RWPE2 (cell line): ENCODE data around the gene C3orf52.

Experiments used
- ATAC-seq: fragments of 200-7000 bp; cut with Tn5 transposase; 3 replicates; pipeline ENCODE4 v1.9.1; 2021; ENCODE audit warnings: low read depth
- DNase-seq: peaks from one replicate; pipeline ENCODE4 v3.0.0-alpha.2; 2020; ENCODE audit warnings: low spot score
- H3K27ac ChIP-seq: fragments of 450-650 bp; 2 replicates; pipeline ENCODE4 v1.5.1; 2017; ENCODE audit warnings: mild to moderate bottlenecking; ENCODE audit not compliant: poor library complexity, severe bottlenecking
- H3K27me3 ChIP-seq: fragments of 250-450 bp; sonication (Bioruptor Pico); 2 replicates; pipeline ENCODE4 v1.5.1; 2021; ENCODE audit warnings: mild to moderate bottlenecking, moderate library complexity; ENCODE audit not compliant: insufficient read depth, poor library complexity, severe bottlenecking
- H3K36me3 ChIP-seq: fragments of 250-450 bp; sonication (Bioruptor Pico); 2 replicates; pipeline ENCODE4 v1.5.1; 2020; ENCODE audit warnings: low read depth, mild to moderate bottlenecking, moderate library complexity
- H3K4me1 ChIP-seq: fragments of 250-450 bp; sonication (Bioruptor Pico); 2 replicates; pipeline ENCODE4 v1.5.1; 2021; ENCODE audit warnings: mild to moderate bottlenecking, moderate library complexity; ENCODE audit not compliant: insufficient read depth, poor library complexity, severe bottlenecking
- H3K4me3 ChIP-seq: fragments of 250-450 bp; sonication (Bioruptor Pico); 2 replicates; pipeline ENCODE4 v1.5.1; 2021; ENCODE audit warnings: mild to moderate bottlenecking, moderate library complexity; ENCODE audit not compliant: severe bottlenecking
- H3K9me3 ChIP-seq: fragments of 250-450 bp; sonication (Bioruptor Pico); 2 replicates; pipeline ENCODE4 v1.5.1; 2021; ENCODE audit warnings: mild to moderate bottlenecking, moderate library complexity; ENCODE audit not compliant: severe bottlenecking
- TF ChIP-seq, protein P1 (sequence below): fragments of 450-650 bp; IDR thresholded peaks from one replicate; pipeline ENCODE4 v1.5.1; 2017; ENCODE audit warnings: mild to moderate bottlenecking, moderate library complexity; ENCODE audit not compliant: poor library complexity, severe bottlenecking

The C3orf52 gene

DNA sequence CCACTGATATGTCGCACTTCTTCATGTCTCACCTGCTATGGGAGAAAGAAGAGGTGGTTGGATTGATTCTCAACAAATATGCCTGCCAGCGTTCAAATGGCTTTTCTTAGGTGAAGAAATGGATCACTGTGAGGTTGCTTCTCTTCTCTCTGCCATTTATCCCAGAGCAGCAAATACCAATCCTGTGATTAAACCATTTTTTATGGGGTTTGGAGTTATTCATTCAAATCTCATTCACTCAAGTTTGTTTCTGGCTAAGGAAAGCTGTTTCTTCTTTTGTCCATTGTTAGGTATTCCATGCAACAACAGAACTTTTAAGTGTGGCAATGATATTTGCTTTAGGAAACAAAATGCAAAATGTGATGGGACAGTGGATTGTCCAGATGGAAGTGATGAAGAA lies 12.2 kb upstream of the C3orf52 start:
- no peak for DNase-seq
- no peak for ATAC-seq
- Histone ChIP-seq H3K36me3 (no peaks in the 10 kb centered on the region), H3K4me1 (peaks cover 21% of the 10 kb centered on the region), H3K27ac (peak overlapping the region; percentile 89), H3K9me3 (no peaks in the 10 kb centered on the region), H3K4me3 (no peak overlapping the region), H3K27me3 (no peaks in the 10 kb centered on the region)
- TF ChIP-seq, protein P1, sequence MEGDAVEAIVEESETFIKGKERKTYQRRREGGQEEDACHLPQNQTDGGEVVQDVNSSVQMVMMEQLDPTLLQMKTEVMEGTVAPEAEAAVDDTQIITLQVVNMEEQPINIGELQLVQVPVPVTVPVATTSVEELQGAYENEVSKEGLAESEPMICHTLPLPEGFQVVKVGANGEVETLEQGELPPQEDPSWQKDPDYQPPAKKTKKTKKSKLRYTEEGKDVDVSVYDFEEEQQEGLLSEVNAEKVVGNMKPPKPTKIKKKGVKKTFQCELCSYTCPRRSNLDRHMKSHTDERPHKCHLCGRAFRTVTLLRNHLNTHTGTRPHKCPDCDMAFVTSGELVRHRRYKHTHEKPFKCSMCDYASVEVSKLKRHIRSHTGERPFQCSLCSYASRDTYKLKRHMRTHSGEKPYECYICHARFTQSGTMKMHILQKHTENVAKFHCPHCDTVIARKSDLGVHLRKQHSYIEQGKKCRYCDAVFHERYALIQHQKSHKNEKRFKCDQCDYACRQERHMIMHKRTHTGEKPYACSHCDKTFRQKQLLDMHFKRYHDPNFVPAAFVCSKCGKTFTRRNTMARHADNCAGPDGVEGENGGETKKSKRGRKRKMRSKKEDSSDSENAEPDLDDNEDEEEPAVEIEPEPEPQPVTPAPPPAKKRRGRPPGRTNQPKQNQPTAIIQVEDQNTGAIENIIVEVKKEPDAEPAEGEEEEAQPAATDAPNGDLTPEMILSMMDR = no peak

DNA sequence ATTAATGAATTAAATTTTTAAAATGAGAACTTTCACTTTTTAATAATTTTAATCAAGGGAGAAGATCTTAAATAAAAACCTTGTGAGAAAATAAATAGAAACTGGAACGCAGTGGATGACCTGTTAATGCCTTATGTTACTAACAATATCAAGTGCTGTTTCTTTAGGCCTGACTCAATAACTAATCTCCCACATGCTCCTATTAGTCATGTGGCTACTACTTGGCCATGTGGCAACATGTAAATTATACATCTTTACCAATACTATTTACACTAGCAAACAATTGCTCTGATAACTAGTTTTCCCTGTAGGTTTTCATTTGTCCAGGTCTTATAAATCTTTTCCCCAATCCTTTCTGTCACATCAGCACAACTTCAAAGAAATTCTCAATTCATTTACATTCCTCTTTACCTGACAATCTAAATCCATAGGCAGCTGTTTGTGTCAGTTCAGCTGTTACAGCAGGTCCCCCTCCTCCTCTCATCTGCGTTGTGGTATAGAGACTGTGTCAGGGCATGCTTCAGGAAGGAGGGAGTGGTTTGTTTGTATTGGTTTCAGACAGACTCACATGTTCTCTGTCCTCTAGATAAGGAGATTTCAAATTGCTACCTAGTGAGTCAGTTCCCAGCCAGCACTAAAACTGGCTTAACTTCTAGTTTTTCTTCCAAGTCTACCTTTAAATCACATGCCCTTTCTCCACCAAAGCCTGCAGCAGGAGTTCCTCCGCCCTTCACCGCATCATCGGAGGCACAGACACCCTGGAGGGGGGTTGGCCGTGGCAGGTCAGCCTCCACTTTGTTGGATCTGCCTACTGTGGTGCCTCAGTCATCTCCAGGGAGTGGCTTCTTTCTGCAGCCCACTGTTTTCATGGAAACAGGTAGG lies 11.3 kb upstream of the C3orf52 start:
- peak; percentile 91 for DNase-seq
- Histone ChIP-seq H3K27ac (peak overlapping the region; percentile 89), H3K4me1 (peaks cover 21% of the 10 kb centered on the region), H3K9me3 (no peaks in the 10 kb centered on the region), H3K36me3 (no peaks in the 10 kb centered on the region), H3K27me3 (no peaks in the 10 kb centered on the region), H3K4me3 (no peak overlapping the region)
- peak; percentile 95 for ATAC-seq
- TF ChIP-seq, protein P1 = no peak

DNA sequence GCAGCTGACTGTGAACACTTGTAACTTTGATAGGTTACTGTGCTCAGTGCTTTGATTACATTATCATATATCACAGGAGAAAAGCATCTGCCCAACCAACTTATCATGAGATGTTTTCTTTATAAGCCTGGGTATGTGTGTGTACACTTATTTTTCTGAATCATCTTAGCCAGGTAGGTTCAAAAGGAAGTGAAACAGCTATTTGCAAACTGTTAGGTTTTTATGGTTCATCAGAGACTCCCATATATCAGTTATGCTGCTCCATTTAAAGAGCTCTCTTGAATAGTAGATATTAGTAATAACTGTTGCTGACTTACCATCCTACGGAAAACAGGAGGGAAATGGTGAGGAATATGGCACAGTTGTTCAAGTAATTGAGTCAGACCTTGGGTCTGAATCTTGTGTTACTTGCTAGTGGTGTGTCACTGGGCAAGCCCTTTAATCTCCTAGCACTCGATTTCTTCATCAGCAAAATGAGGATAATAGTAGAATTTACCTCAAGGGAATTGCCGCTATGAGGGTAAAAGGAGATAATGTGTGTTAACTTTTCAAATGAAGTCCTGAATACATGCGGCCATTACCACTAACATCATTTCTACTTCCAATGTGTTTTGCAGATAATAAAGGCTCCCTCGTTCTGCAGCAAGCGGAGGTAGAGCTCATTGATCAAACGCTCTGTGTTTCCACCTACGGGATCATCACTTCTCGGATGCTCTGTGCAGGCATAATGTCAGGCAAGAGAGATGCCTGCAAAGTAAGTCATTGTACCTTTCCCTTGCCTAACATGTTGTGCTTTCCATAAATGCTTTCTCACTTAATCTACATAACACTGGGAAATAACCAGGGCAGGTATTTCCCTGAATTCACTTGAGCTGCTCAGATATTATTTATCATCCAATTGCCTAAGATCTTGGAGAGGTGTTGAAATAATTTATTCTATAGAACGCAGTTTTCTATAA lies 7.8 kb upstream of the C3orf52 start:
- ATAC-seq = no peak
- TF ChIP-seq, protein P1 = no peak
- H3K27ac ChIP-seq = no peak overlapping the region
- no peaks in the 10 kb centered on the region for H3K36me3 ChIP-seq
- H3K27me3 ChIP-seq = no peaks in the 10 kb centered on the region
- H3K4me3 ChIP-seq = no peak overlapping the region
- H3K9me3 ChIP-seq = no peaks in the 10 kb centered on the region
- no peak for DNase-seq
- H3K4me1 ChIP-seq = peaks cover 21% of the 10 kb centered on the region

DNA sequence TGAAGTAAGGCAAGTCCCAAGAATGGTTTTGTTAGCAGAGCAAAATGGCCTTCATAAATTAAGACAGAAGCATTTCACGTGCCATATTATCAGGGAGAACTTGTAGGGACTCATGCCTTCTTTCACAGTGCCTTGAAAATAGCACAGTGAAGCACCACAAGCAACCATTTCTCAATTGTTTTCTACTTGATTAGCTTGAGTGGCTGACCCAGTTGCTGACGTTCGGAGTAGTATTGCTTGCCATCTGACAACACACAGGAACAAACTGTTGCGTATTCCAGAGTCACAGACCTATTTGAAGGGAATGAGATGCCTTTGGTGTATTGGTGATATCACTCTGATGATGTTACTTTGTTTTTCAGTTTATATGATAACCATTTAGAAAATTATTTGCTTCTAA lies 3.0 kb upstream of the C3orf52 start:
- TF ChIP-seq, protein P1 = no peak
- H3K4me1 ChIP-seq = peaks cover 11% of the 10 kb centered on the region
- H3K27ac ChIP-seq = no peak overlapping the region
- DNase-seq = no peak
- H3K27me3 ChIP-seq = no peaks in the 10 kb centered on the region
- H3K4me3 ChIP-seq = no peak overlapping the region
- no peaks in the 10 kb centered on the region for H3K9me3 ChIP-seq
- H3K36me3 ChIP-seq = no peaks in the 10 kb centered on the region
- no peak for ATAC-seq
